GM12865 (cell line): ENCODE data around the gene GPX7.

Source experiments
- DNase-seq: peaks from one replicate; pipeline ENCODE4 v3.0.0; 2010; ENCODE audit warnings: low read depth
- H3K4me3 ChIP-seq: 2 replicates; pipeline ENCODE4 v1.5.1; 2011; ENCODE audit warnings: mild to moderate bottlenecking, low read depth, low read length, control low read depth
- CTCF ChIP-seq: IDR thresholded peaks from 2 replicates; pipeline ENCODE4 v1.5.1; 2011; ENCODE audit warnings: low read length, control low read depth, low read depth, inconsistent platforms; ENCODE audit not compliant: insufficient read depth; ENCODE audit errors: missing control alignments

Gene GPX7

GRCh38 chr1:52632732-52633290, 30.6 kb downstream of the GPX7 start, which contains the start of gene SHISAL2A:
SHISAL2A (plus strand) TSS chr1:52633168; CDS start chr1:52633494, 326 bp downstream.
- TF ChIP-seq CTCF = no peak
- peak within 1 kb of the TSS; percentile 36 for H3K4me3 ChIP-seq
- peak; percentile 62 for DNase-seq

DNA sequence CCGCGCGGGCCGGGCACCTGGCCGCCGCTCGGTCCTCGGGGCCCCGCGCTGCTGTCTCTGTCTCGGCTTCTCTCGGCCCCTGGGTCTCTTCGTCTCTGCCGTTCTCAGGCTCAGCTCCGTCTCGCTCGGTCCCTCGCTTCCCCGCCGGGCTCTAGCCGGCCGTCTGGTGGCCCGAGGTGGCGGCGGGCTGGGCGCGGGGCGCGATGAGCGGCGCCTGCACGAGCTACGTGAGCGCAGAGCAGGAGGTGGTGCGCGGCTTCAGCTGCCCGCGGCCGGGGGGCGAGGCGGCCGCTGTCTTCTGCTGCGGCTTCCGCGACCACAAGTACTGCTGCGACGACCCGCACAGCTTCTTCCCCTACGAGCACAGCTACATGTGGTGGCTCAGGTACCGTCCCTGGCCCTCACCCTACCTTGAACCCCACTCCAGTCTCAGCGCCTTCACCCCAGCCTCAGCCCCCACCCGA, 31.2 kb downstream of the GPX7 start:
- no peak for TF ChIP-seq CTCF
- peak; percentile 37 for DNase-seq
- peak overlapping the region; percentile 36 for H3K4me3 ChIP-seq

DNA sequence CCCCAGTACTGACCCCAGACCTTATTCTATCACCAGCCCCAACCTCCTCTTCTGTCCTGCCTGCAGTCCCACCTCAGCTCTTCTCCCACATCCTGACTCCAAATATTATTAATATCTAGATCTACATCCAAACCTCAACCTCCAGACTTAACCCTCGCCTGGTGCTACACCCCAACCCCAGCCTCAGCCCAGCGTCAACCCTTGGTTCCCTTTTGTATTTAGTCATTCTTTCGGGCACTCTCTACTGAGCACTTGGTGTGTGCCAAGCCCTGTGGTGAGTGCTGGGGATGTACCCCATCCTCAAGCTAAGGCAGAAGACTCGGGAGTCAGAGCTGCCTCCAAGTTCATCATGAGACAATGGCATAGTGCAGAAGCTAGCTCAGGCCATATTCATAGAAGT, 31.9 kb downstream of the GPX7 start:
- H3K4me3 ChIP-seq = no peak overlapping the region
- DNase-seq = no peak
- no peak for TF ChIP-seq CTCF

DNA sequence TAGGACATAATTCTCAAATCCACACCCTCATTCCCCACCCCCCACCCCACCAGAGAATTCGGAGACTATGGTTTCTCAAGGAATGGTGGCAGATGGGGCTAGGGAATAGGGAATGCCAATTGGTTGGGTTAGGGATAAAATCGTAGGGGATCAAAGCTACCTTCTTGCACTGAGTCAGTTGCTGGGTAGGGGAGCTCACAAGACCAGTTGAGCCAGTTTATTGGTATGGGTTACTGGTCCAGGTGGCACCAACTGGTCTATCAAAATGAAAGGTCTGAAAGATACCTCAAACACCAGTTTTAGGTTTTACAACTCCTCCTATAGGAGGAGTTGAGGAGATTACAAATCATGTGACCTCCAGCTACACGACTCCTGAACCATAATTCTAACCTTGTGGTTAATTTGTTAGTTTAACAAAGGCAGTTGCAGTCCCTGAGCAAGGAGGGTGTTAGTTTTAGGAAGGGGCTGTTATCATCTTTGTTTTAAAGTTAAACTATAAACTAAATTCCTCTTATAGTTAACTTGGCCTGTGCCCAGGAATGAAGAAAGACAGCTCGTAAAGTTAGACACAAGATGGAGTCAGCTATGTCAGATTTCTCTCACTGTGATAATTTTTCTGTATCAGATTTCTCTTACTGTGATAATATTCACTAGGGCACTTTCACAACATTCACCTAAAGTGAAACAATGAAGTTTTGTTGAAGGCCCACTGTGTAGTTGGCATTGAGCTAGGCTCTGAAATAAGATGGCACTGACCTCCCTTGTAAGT, 33.3 kb downstream of the GPX7 start:
- TF ChIP-seq CTCF = no peak
- H3K4me3 ChIP-seq = no peak overlapping the region
- DNase-seq = peak; percentile 19

DNA sequence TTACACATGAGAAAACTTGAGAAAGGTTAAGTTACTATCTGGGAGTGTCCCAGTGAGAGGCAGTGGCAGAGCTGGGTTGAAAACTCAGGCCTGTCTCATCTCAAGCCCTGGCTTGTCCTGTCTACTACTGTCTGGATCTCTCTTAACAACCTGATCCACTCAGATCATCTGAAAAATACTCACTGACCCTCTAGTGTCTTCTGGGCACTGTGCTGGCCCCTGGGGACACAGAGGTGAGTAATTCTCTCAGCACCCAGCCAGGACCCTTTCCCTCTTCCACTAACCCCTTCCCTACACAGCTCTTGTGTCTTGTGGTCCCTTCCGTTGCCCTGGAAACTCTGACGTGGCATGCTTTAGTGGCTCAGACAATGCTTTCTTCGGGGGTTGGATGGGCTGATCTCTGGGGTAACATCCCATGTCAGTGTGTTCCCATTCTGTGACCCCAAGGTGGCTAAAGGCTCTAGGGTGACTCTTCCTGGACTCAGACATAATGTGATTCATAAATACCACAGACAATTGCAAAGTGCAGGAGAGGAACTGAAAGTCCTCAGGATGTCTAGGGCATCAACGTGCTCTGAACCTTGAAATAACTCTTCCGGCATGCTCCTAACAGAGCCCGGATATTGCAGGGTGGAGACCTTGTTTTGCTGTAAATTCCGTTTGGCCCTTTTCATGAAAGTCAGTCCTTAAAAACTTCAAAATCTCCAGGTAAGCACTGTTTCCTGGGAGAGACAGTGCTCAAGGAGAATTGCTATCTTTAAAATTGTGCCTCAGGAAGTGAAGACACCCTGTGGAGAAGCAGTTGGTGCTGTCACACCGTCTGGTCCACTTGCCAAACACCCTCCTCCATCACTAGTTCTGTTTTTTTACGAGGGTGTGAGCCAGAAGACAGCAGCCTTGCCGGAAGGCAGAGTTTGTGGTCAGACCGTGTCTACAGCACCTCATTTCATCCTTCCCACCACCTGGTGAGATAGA, 34.8 kb downstream of the GPX7 start:
- peak overlapping the region; percentile 24 for H3K4me3 ChIP-seq
- peak; percentile 90 for DNase-seq
- no peak for TF ChIP-seq CTCF

- TF ChIP-seq CTCF = no peak
- DNase-seq = no peak
- H3K4me3 ChIP-seq = no peak overlapping the region
Observed at GRCh38 chr1:52637946-52638345, 35.8 kb downstream of the GPX7 start.
